ENCODE results near the gene MTA2. TPM values are rescaled to one million over a fixed set of nuclear protein-coding genes. Genes with fewer than 3 reads are reported as not detected.

The MTA2 gene
- total and polyA plus RNA-seq, 10 of the 15 experiments (the other 5 are each of a cell fraction or from before 2014, with no cell fraction given) = 6.7 to 201 (median 113) TPM

DNA sequence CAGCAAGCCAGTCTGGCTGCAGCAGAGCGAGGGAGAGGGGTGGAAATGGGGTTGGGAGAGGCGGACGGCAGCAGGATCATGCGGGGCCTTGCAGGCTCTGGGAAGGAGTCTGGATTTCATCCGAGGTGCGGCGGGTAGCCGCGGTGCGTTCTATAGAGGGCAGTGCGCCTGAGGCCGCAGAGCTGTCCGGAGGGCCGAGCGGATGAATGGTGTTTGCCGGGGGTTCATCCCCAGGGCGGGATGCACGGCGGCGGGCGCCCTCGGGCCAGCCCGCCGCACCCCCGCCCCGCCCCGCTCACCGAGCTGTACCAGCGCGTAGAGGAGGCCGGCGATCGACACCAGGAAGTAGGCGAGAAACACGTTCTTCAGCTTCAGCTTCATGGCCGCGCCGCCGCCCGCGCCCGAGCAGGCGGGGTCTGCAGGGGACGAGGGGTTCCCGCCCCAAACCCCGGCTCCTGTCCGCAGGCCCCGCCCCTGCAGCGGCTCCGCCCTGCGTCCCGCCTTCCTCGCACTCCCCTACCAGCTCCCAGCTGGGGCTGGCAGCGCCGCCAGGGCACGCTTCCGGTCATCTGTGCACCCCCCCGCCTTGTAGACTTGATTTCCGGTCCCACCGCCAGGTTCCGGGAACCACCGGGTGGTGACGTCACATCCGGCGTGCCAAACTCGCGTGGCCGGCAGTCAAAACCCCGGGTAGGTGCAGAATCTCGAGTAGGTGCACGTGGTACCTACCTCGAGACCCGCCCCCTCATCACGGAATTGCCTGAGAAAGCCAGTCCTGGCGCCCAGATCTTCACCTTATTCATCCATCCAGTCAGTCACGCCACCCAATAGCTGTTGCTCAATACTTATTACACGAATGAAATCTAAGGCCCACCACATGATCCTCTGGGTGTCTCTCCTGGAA is 20.2 kb upstream of the MTA2 start, which contains the start of gene B3GAT3 (continued):
- TF ChIP-seq, protein P1, sequence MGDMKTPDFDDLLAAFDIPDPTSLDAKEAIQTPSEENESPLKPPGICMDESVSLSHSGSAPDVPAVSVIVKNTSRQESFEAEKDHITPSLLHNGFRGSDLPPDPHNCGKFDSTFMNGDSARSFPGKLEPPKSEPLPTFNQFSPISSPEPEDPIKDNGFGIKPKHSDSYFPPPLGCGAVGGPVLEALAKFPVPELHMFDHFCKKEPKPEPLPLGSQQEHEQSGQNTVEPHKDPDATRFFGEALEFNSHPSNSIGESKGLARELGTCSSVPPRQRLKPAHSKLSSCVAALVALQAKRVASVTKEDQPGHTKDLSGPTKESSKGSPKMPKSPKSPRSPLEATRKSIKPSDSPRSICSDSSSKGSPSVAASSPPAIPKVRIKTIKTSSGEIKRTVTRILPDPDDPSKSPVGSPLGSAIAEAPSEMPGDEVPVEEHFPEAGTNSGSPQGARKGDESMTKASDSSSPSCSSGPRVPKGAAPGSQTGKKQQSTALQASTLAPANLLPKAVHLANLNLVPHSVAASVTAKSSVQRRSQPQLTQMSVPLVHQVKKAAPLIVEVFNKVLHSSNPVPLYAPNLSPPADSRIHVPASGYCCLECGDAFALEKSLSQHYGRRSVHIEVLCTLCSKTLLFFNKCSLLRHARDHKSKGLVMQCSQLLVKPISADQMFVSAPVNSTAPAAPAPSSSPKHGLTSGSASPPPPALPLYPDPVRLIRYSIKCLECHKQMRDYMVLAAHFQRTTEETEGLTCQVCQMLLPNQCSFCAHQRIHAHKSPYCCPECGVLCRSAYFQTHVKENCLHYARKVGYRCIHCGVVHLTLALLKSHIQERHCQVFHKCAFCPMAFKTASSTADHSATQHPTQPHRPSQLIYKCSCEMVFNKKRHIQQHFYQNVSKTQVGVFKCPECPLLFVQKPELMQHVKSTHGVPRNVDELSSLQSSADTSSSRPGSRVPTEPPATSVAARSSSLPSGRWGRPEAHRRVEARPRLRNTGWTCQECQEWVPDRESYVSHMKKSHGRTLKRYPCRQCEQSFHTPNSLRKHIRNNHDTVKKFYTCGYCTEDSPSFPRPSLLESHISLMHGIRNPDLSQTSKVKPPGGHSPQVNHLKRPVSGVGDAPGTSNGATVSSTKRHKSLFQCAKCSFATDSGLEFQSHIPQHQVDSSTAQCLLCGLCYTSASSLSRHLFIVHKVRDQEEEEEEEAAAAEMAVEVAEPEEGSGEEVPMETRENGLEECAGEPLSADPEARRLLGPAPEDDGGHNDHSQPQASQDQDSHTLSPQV (IDR thresholded peaks at IDR 0.05) = no peak
- TF ChIP-seq CEBPB (IDR thresholded peaks at IDR 0.05; ENCODE audit: borderline replicate concordance in 1 of 2, low read depth in 2 of 2, low read length in 2 of 2) (no peak), CBX5 (IDR thresholded peaks at IDR 0.05; ENCODE audit: low read depth) (no peak; the same call in 1 of the 2 replicates), RELA (IDR thresholded peaks at IDR 0.05; ENCODE audit: borderline replicate concordance, partially characterized antibody) (peak; percentile 91), RUNX3 (IDR thresholded peaks at IDR 0.05; ENCODE audit: low read length) (peak; percentile 52), STAT1 (conservative IDR thresholded peaks at IDR 0.05) (no peak), FOXM1 (IDR thresholded peaks at IDR 0.05; ENCODE audit: low read depth, low read length) (0 out of 2 replicates have a peak, but pooled peaks have one; percentile 26), CUX1 (IDR thresholded peaks at IDR 0.05; ENCODE audit: insufficient replicate concordance, low read depth, low read length) (no peak), CEBPZ (IDR thresholded peaks at IDR 0.05; ENCODE audit: low read depth, low read length) (no peak), ESRRA (IDR thresholded peaks at IDR 0.05; ENCODE audit: low read length) (no peak), ZNF622 (IDR thresholded peaks at IDR 0.05) (no peak), ZNF217 (IDR thresholded peaks at IDR 0.05) (no peak), HDAC2 (IDR thresholded peaks at IDR 0.05) (no peak), IKZF2 (IDR thresholded peaks at IDR 0.05) (no peak; a peak in 1 of 4 replicates)

Measured in GM12878 (cell line).